H1 (cell line): ENCODE data around the gene TFB1M. TPM values are rescaled to one million over a fixed set of nuclear protein-coding genes. Genes with fewer than 3 reads are reported as not detected.

ENCODE experiments used
- CTCF ChIA-PET: fragments of 300-600 bp; sonication (Branson Sonifier 250); formaldehyde crosslinking; loops from one replicate; lab custom pipeline; 2021; ENCODE audit not compliant: partially characterized antibody; lab: Charles Lee
- POLR2A ChIA-PET: fragments of 300-600 bp; sonication (Branson Sonifier 250); formaldehyde crosslinking; loops from one replicate; lab custom pipeline; 2021; ENCODE audit warnings: inconsistent platforms; ENCODE audit not compliant: partially characterized antibody; lab: Charles Lee
- DNase-seq, 2 experiments: peaks; one replicate each; pipeline versions ENCODE4 v3.0.0 to v3.0.0-alpha.2; 2010 to 2022; ENCODE audit warnings: low spot score in 2 of 2, low read depth in 1 of 2, mixed read lengths in 1 of 2
- FAIRE-seq: peaks from 2 replicates; lab custom pipeline; 2011; peaks lifted over from hg19 to GRCh38; lab: Jason Lieb, UNC
- H2AFZ ChIP-seq: 2 replicates; pipeline ENCODE4 v1.8.1; 2012; ENCODE audit warnings: low read length, inconsistent platforms
- H2AK5ac ChIP-seq: 2 replicates; pipeline ENCODE4 v1.6.1; 2013; ENCODE audit warnings: low read depth, low read length
- H2BK120ac ChIP-seq: replicated peaks from 2 replicates; pipeline ENCODE3; 2013; ENCODE audit warnings: low read depth, low read length, inconsistent platforms
- H2BK12ac ChIP-seq: 2 replicates; pipeline ENCODE4 v1.6.1; 2013; ENCODE audit warnings: low read depth, low read length
- H2BK15ac ChIP-seq: 2 replicates; pipeline ENCODE4 v1.6.1; 2013; ENCODE audit warnings: low read length
- H2BK20ac ChIP-seq: 2 replicates; pipeline ENCODE4 v1.6.1; 2013; ENCODE audit warnings: low read length
- H2BK5ac ChIP-seq: 2 replicates; pipeline ENCODE4 v1.6.1; 2013; ENCODE audit warnings: low read depth, low read length
- H3K14ac ChIP-seq: 2 replicates; pipeline ENCODE4 v1.6.1; 2013; ENCODE audit warnings: inconsistent platforms; ENCODE audit not compliant: insufficient read length
- H3K18ac ChIP-seq: 2 replicates; pipeline ENCODE4 v1.6.1; 2013; ENCODE audit warnings: low read length; ENCODE audit errors: extremely low read depth
- H3K23ac ChIP-seq: 2 replicates; pipeline ENCODE4 v1.6.1; 2013; ENCODE audit warnings: inconsistent platforms; ENCODE audit not compliant: insufficient read length
- H3K23me2 ChIP-seq: 2 replicates; pipeline ENCODE4 v1.6.1; 2013; ENCODE audit warnings: low read depth, low read length
- H3K27ac ChIP-seq: 2 replicates; pipeline ENCODE4 v1.6.1; 2011; ENCODE audit warnings: low read depth, low read length, inconsistent platforms
- H3K27me3 ChIP-seq, 4 experiments: replicated peaks in 1 of 4; 1 replicate in 1 of 4; 2 replicates in 3 of 4; pipeline versions ENCODE4 v1.6.1 to v1.8.1; 2011 to 2013; ENCODE audit warnings: low read length in 3 of 4, mild to moderate bottlenecking in 3 of 4, inconsistent platforms in 2 of 4, mixed read lengths in 2 of 4, moderate library complexity in 1 of 4; ENCODE audit not compliant: control insufficient read depth in 3 of 4, insufficient read depth in 3 of 4; ENCODE audit errors: extremely low read depth in 1 of 4
- H3K36me3 ChIP-seq, 4 experiments: 2 replicates each; pipeline versions ENCODE4 v1.6.1 to v1.8.1; 2011 to 2013; ENCODE audit warnings: mild to moderate bottlenecking in 4 of 4, low read length in 3 of 4, moderate library complexity in 2 of 4, control low read depth in 1 of 4, inconsistent platforms in 1 of 4; ENCODE audit not compliant: insufficient read depth in 4 of 4, control insufficient read depth in 2 of 4
- H3K4ac ChIP-seq: replicated peaks from 2 replicates; pipeline ENCODE3; 2013; ENCODE audit warnings: low read length, low read depth, mixed read lengths, inconsistent platforms; ENCODE audit not compliant: insufficient read length
- H3K4me1 ChIP-seq, 4 experiments: replicated peaks in 1 of 4; 1 replicate in 1 of 4; 2 replicates in 3 of 4; pipeline versions ENCODE4 v1.6.1 to v1.8.1; 2011 to 2013; ENCODE audit warnings: low read length in 3 of 4, inconsistent platforms in 2 of 4, mixed read lengths in 1 of 4; ENCODE audit not compliant: insufficient read depth in 4 of 4, control insufficient read depth in 3 of 4
- H3K4me2 ChIP-seq, 2 experiments: 2 replicates each; pipeline versions ENCODE4 v1.6.1 to v1.8.1; 2011 to 2013; ENCODE audit warnings: low read depth in 2 of 2, low read length in 2 of 2, control low read depth in 1 of 2, inconsistent platforms in 1 of 2, mild to moderate bottlenecking in 1 of 2; ENCODE audit not compliant: insufficient read depth in 1 of 2
- H3K4me3 ChIP-seq, 4 experiments: fragments of 200-600, 300-600 bp in 1 of 4; sonication (generic), shearing (Covaris generic), sonication (Bioruptor Twin) in 1 of 4; 2 replicates each; pipeline versions ENCODE4 v1.5.1 to v1.8.1; 2011 to 2016; ENCODE audit warnings: low read length in 4 of 4, low read depth in 3 of 4, control low read depth in 2 of 4, inconsistent platforms in 2 of 4, mild to moderate bottlenecking in 2 of 4, mixed read lengths in 1 of 4, moderate library complexity in 1 of 4; ENCODE audit not compliant: insufficient read depth in 2 of 4; ENCODE audit errors: extremely low read depth in 1 of 4
- H3K56ac ChIP-seq: replicated peaks from 2 replicates; pipeline ENCODE3; 2013; ENCODE audit warnings: low read depth, mild to moderate bottlenecking, mixed read lengths, low read length, inconsistent platforms; ENCODE audit not compliant: insufficient read length
- H3K79me1 ChIP-seq: 2 replicates; pipeline ENCODE4 v1.6.1; 2013; ENCODE audit warnings: low read depth, low read length, control low read depth
- H3K79me2 ChIP-seq, 2 experiments: 2 replicates each; pipeline versions ENCODE4 v1.6.1 to v1.8.1; 2012 to 2013; ENCODE audit warnings: low read length in 2 of 2, mild to moderate bottlenecking in 2 of 2, inconsistent platforms in 1 of 2; ENCODE audit not compliant: insufficient read depth in 2 of 2, control insufficient read depth in 1 of 2
- H3K9ac ChIP-seq, 4 experiments: replicated peaks in 1 of 4; 1 replicate in 1 of 4; 2 replicates in 3 of 4; pipeline versions ENCODE4 v1.6.1 to v1.8.1; 2011 to 2013; ENCODE audit warnings: low read depth in 3 of 4, low read length in 3 of 4, control low read depth in 2 of 4, mild to moderate bottlenecking in 2 of 4, moderate library complexity in 2 of 4, inconsistent platforms in 1 of 4; ENCODE audit errors: extremely low read depth in 1 of 4
- H3K9me3 ChIP-seq, 2 experiments: 2 replicates each; pipeline versions ENCODE4 v1.6.1 to v1.8.1; 2012 to 2013; ENCODE audit warnings: mild to moderate bottlenecking in 2 of 2, moderate library complexity in 2 of 2, control low read depth in 1 of 2, inconsistent platforms in 1 of 2, low read depth in 1 of 2, low read length in 1 of 2, mixed read lengths in 1 of 2; ENCODE audit not compliant: insufficient read depth in 2 of 2
- H4K20me1 ChIP-seq, 2 experiments: replicated peaks in 1 of 2; 2 replicates each; pipeline versions ENCODE3 to v1.8.1; 2011 to 2013; ENCODE audit warnings: inconsistent platforms in 2 of 2, low read length in 2 of 2, mild to moderate bottlenecking in 1 of 2; ENCODE audit not compliant: insufficient read depth in 2 of 2, control insufficient read depth in 1 of 2
- H4K5ac ChIP-seq: 2 replicates; pipeline ENCODE4 v1.6.1; 2013; ENCODE audit warnings: low read length, low read depth, mixed read lengths, inconsistent platforms; ENCODE audit not compliant: insufficient read length
- H4K8ac ChIP-seq: 2 replicates; pipeline ENCODE4 v1.8.0; 2013; ENCODE audit warnings: mild to moderate bottlenecking, moderate library complexity, low read length, inconsistent platforms; ENCODE audit not compliant: insufficient read depth; ENCODE audit errors: extremely low read depth
- H4K91ac ChIP-seq: replicated peaks from 2 replicates; pipeline ENCODE3; 2013; ENCODE audit warnings: low read length, mixed read lengths, inconsistent platforms; ENCODE audit not compliant: insufficient read length
- ATF2 ChIP-seq: IDR thresholded peaks from 2 replicates; pipeline ENCODE4 v1.6.1; 2012; ENCODE audit warnings: low read length, inconsistent platforms
- CHD2 ChIP-seq: IDR thresholded peaks from 2 replicates; pipeline ENCODE4 v1.6.1; 2012; ENCODE audit warnings: low read length, improper control_type of control experiment
- CREB1 ChIP-seq: IDR thresholded peaks from 2 replicates; pipeline ENCODE4 v1.6.1; 2012; ENCODE audit warnings: inconsistent platforms
- SIRT6 ChIP-seq: IDR thresholded peaks from one replicate; pipeline ENCODE4 v1.7.1; 2012; ENCODE audit warnings: low read length, inconsistent platforms
- SIX5 ChIP-seq: IDR thresholded peaks from 2 replicates; pipeline ENCODE4 v1.6.1; 2011; ENCODE audit warnings: mild to moderate bottlenecking, low read depth, low read length
- TAF1 ChIP-seq: IDR thresholded peaks from 2 replicates; pipeline ENCODE4 v1.6.1; 2011; ENCODE audit warnings: mild to moderate bottlenecking, low read depth, low read length
- polyA plus RNA-seq, 7 experiments: library from polyadenylated mRNA; depleted of rRNA in 3 of 7; stranded (reverse) in 5 of 7; unstranded in 2 of 7; fragments of >200 nt in 5 of 7; fragments of 200-250 nt in 2 of 7; gene quantifications; 1 replicate in 5 of 7; 2 replicates in 1 of 7; 4 replicates in 1 of 7; pipeline versions ENCODE4 v1.2.1 to v1.2.3, GENCODE V29; 2011 to 2013; ENCODE audit warnings: missing spikeins in 2 of 7, mixed read lengths in 2 of 7
- total RNA-seq: library from RNA; stranded (reverse); fragmentation: NEBNext Ultra II Directional; extraction: Animal tissue kit (Norgen Biotek cat#: 25700); gene quantifications from 2 replicates; pipeline ENCODE4 v1.2.1, GENCODE V29; 2021

The TFB1M gene
- total and polyA plus RNA-seq, 2 of the 8 experiments (the other 6 are each of a cell fraction or from before 2014, with no cell fraction given): 28.2 to 49.4 TPM

GRCh38 chr6:155354167-155354566 is 39.9 kb upstream of the TFB1M start:
- ChIA-PET CTCF (interaction anchor here (1.0 kb wide), 1 partner anchor 8 kb away, joined by 3 read pairs; no protein-coding TSS in a partner anchor), POLR2A (no interaction called here)
- FAIRE-seq: no peak
- H3K79me1 ChIP-seq: no peaks in the 10 kb centered on the region
- H3K56ac ChIP-seq: no peak overlapping the region
- H3K4me1 ChIP-seq: no peaks in the 10 kb centered on the region
- no peak overlapping the region for H4K91ac ChIP-seq
- no peak overlapping the region for H2AK5ac ChIP-seq
- H2BK12ac ChIP-seq: no peak overlapping the region
- no peak overlapping the region for H2BK15ac ChIP-seq
- H3K18ac ChIP-seq: no peak overlapping the region
- no peak overlapping the region for H2BK120ac ChIP-seq
- no peak overlapping the region for H3K14ac ChIP-seq
- H3K4me2 ChIP-seq: no peak overlapping the region
- no peaks in the 10 kb centered on the region for H3K27me3 ChIP-seq
- no peaks in the 10 kb centered on the region for H4K20me1 ChIP-seq
- no peak overlapping the region for H3K9ac ChIP-seq
- no peak overlapping the region for H3K4ac ChIP-seq
- no peak overlapping the region for H2BK5ac ChIP-seq
- no peak overlapping the region for H3K23ac ChIP-seq
- H3K36me3 ChIP-seq: no peaks in the 10 kb centered on the region
- no peak overlapping the region for H3K27ac ChIP-seq
- H3K9me3 ChIP-seq: no peaks in the 10 kb centered on the region
- no peak overlapping the region for H2AFZ ChIP-seq
- no peak overlapping the region for H4K8ac ChIP-seq
- no peak overlapping the region for H2BK20ac ChIP-seq
- no peak overlapping the region for H3K4me3 ChIP-seq
- DNase-seq: no peak
- H3K23me2 ChIP-seq: no peaks in the 10 kb centered on the region
- no peak overlapping the region for H4K5ac ChIP-seq
- no peaks in the 10 kb centered on the region for H3K79me2 ChIP-seq
- no peak for TF ChIP-seq TAF1
- TF ChIP-seq ATF2: no peak
- no peak for TF ChIP-seq CREB1
- no peak for TF ChIP-seq SIX5
- no peak for TF ChIP-seq CHD2
- TF ChIP-seq SIRT6: no peak
